ENCODE data around the gene MNDA. TPM values are rescaled to one million over a fixed set of nuclear protein-coding genes. Genes with fewer than 3 reads are reported as not detected.

MNDA gene
- total RNA-seq, 1 donor from 2014 or later = not detected

DNA sequence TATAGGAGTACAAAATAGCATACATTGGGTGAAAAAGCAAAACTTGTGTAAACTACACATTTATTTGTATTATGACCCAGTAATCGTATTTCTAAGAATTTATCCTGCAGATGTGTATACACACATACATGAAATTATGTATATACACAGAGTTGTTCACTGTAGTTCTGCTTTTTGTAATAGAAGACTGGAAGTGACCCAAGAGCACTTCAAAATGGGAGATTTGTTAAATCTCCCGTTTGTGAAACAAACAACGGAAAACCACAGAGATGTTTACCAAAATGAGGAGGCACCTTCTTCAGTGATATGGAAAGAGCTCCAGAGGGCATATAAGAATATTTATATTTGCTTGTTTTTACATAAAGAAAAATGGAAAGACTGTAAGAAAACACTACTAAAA lies 18.0 kb upstream of the MNDA start:
- intact Hi-C loops (cut with micrococcal nuclease) = no loop called here
- DNase-seq (ENCODE audit: low spot score) = no peak
- Mint-ChIP-seq H3K4me3 (ENCODE audit: low read depth) (no peak overlapping the region), H3K4me1 (ENCODE audit: low read depth) (peaks cover 17% of the 10 kb centered on the region), H3K9me3 (no peaks in the 10 kb centered on the region), H3K27me3 (ENCODE audit: low read depth) (no peaks in the 10 kb centered on the region), H3K27ac (no peak overlapping the region), H3K36me3 (ENCODE audit: low read depth) (no peaks in the 10 kb centered on the region)

DNA sequence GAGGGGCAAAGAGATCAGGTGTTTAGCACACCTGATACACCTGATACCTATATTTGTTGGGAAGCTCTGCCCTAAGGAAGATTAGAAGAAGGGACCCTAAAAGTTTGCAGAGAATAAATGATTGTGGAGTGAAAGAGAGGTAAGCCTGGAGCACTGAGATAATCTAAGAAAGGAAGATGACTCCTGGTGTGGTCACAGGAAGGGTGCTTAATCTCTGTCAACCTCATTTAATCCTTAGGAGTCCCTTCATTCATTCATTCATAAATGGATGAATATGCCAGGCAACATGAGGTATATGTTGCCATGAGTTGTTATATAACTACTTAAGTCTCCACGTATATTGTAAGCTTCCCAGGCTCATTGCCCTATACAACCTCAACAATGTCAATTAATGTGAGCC lies 16.2 kb upstream of the MNDA start:
- peaks cover 34% of the 10 kb centered on the region for H3K4me1 Mint-ChIP-seq (ENCODE audit: low read depth)
- H3K27me3 Mint-ChIP-seq (ENCODE audit: low read depth) = no peaks in the 10 kb centered on the region
- no peak overlapping the region for H3K4me3 Mint-ChIP-seq (ENCODE audit: low read depth)
- DNase-seq (ENCODE audit: low spot score) = no peak
- intact Hi-C loops (cut with micrococcal nuclease) = loop anchor here (5.0 kb wide), 2 partner anchors 98 to 1107 kb away; no protein-coding TSS in a partner anchor
- no peak overlapping the region for H3K27ac Mint-ChIP-seq
- no peaks in the 10 kb centered on the region for H3K9me3 Mint-ChIP-seq
- no peaks in the 10 kb centered on the region for H3K36me3 Mint-ChIP-seq (ENCODE audit: low read depth)

DNA sequence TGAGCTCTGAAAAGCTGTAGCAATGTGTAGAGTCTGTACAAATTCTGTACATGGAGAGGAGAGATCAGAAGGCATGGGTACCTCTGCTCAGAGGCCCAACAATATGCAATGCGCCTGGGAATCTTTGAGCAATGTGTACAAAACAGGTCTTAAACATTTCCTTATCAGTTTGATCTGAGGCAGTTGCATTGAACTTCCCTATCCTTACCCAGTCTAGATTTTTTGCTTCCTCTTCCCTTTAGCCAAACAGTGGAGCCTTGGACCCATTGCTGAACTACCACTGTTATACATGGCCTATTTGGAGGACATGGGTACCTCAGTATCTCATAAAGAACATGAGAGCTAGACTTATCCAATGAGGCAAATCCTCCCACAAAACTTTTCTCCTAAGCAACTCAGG lies 12.6 kb upstream of the MNDA start:
- Mint-ChIP-seq H3K9me3 (peaks cover 10% of the 10 kb centered on the region), H3K27me3 (ENCODE audit: low read depth) (peaks cover 2% of the 10 kb centered on the region), H3K27ac (peak overlapping the region; percentile 75), H3K4me1 (ENCODE audit: low read depth) (peaks cover 37% of the 10 kb centered on the region), H3K36me3 (ENCODE audit: low read depth) (peaks cover 5% of the 10 kb centered on the region), H3K4me3 (ENCODE audit: low read depth) (peak overlapping the region; percentile 30)
- DNase-seq (ENCODE audit: low spot score) = no peak
- intact Hi-C loops (cut with micrococcal nuclease) = loop anchor here (2.0 to 5.0 kb wide), 4 partner anchors 20 to 1104 kb away; partner anchors contain the start of gene PYHIN1

DNA sequence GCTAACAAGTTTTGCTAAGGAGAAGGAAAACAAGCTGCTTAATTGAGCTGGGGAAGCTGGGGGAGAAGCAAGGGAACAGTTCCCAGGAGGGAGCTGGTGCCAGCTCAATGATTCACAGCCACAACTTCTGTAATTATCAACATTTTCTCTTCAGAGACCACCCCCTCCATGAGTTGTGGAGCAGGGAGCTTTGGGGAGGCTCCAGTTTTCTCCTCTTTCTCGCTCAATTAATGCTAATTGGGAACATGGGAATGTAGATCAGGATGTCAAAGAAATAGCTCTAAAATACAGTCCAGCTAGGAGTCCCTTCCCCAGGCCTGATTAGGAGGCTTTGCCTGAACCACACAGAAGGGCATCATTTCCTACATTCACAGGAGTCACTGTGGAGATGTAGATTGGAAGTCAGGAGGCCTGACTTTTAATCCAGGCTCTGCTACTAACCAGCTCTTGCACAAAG lies 12.1 kb upstream of the MNDA start:
- peak overlapping the region; percentile 84 for H3K27ac Mint-ChIP-seq
- DNase-seq (ENCODE audit: low spot score) = no peak
- intact Hi-C loops (cut with micrococcal nuclease) = loop anchor here (1.0 to 5.0 kb wide), 9 partner anchors 11 to 1103 kb away; partner anchors contain the start of gene PYHIN1
- H3K4me1 Mint-ChIP-seq (ENCODE audit: low read depth) = peaks cover 37% of the 10 kb centered on the region
- peaks cover 3% of the 10 kb centered on the region for H3K27me3 Mint-ChIP-seq (ENCODE audit: low read depth)
- peaks cover 14% of the 10 kb centered on the region for H3K9me3 Mint-ChIP-seq
- peaks cover 6% of the 10 kb centered on the region for H3K36me3 Mint-ChIP-seq (ENCODE audit: low read depth)
- peak overlapping the region; percentile 30 for H3K4me3 Mint-ChIP-seq (ENCODE audit: low read depth)

DNA sequence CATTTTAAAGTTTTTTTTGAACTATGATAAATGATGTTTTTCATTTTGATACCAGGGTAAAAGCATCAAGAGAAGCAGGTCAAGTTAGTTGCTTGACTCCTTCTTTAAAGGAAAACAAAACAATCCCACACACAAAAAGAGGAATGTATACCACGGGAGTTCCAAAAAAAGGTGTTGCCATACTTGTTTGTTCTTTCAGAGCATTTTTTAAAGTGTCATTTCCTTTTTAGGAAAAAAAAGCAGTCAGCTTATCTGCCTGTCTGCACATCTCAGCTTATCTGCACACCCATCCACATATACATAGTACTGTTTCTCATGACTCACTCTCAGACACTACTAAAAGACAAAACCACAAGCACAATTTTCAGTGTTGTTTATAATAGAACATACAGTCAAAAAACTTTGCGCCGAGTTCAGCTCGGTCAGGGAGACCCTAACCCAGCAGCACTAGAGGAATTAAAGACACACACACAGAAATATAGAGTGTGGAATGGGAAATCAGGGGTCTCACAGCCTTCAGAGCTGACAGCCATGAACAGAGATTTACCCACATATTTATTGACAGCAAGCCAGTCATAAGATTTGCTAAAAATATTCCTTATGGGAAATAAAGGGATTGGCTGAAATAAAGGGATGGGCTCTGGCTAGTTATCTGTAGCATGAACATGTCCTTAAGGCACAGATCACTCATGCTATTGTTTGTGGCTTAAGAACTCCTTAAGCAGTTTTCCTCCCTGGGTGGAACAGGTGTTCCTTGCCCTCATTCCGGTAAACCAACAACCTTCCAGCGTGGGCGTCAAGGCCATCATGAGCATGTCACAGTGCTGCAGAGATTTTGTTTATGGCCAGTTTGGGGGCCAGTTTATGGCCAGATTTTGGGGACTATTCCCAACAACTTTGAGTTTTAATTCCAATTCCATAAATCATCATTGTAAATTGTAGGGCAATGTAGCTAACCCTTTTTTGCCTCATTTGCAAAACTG lies 11.4 kb upstream of the MNDA start:
- Mint-ChIP-seq H3K4me3 (ENCODE audit: low read depth) (peak overlapping the region; percentile 41), H3K27ac (peak overlapping the region; percentile 84), H3K27me3 (ENCODE audit: low read depth) (peaks cover 3% of the 10 kb centered on the region), H3K36me3 (ENCODE audit: low read depth) (peaks cover 8% of the 10 kb centered on the region), H3K9me3 (peaks cover 16% of the 10 kb centered on the region), H3K4me1 (ENCODE audit: low read depth) (peaks cover 37% of the 10 kb centered on the region)
- intact Hi-C loops (cut with micrococcal nuclease) = loop anchor here (1.0 to 5.0 kb wide), 9 partner anchors 11 to 1103 kb away; partner anchors contain the start of gene PYHIN1
- peak; percentile 26 for DNase-seq (ENCODE audit: low spot score)

DNA sequence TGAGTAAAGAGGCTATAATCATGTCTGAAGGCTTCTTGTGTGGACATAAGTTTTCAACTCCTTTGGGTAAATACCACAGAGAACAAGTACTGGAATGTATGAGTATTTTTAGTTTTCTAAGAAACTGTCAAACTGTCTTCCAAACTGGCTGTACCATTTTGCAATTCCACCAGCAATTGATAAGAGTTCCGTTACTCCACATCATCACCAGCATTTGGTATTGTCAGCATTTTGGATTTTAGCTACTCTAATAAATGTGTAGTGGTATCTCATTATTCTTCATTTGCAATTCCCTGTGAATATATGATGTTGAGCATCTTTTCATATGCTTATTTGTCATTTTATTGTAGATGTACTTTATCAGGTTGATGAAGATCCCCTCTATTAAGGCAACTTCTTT lies 9.4 kb upstream of the MNDA start:
- intact Hi-C loops (cut with micrococcal nuclease) = no loop called here
- Mint-ChIP-seq H3K4me1 (ENCODE audit: low read depth) (peaks cover 37% of the 10 kb centered on the region), H3K9me3 (peaks cover 26% of the 10 kb centered on the region), H3K27me3 (ENCODE audit: low read depth) (peaks cover 5% of the 10 kb centered on the region), H3K4me3 (ENCODE audit: low read depth) (no peak overlapping the region), H3K36me3 (ENCODE audit: low read depth) (peaks cover 11% of the 10 kb centered on the region), H3K27ac (no peak overlapping the region)
- DNase-seq (ENCODE audit: low spot score) = no peak

DNA sequence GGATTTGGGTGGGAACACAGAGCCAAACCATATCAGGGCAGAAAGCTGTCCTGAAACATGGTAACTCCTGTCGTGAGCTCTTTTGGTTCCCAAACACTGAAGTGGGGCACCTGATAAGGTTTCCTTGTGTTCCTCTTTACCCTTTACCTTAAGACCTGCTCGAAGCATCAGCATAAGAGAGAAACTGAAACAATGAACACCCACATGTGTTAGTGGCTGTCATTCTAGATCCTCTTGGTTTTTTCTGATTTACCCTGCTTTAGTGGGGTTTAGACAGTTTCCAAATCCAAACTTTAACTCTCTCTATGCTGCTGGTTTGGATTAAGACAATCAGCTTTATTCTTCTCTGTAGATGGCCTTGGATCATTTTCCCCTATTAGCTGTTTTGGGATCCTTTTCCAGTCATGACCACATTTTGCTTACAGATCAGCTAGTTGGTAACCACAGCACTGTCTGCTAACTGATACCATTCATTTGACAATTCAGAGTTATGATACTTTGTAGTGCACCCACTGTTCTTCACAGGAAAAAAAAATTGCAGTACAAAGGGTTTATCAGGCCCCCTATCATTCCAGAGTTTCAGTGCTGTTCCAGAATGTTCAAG lies 975 bp upstream of the MNDA start:
- intact Hi-C loops (cut with micrococcal nuclease) = loop anchor here (1.0 to 5.0 kb wide), 3 partner anchors 11 to 628 kb away; no protein-coding TSS in a partner anchor
- peaks cover 20% of the 10 kb centered on the region for H3K4me1 Mint-ChIP-seq (ENCODE audit: low read depth)
- H3K36me3 Mint-ChIP-seq (ENCODE audit: low read depth) = peaks cover 22% of the 10 kb centered on the region
- H3K27ac Mint-ChIP-seq = peak overlapping the region; percentile 64
- peaks cover 49% of the 10 kb centered on the region for H3K9me3 Mint-ChIP-seq
- no peak for DNase-seq (ENCODE audit: low spot score)
- no peak overlapping the region for H3K4me3 Mint-ChIP-seq (ENCODE audit: low read depth)
- peaks cover 2% of the 10 kb centered on the region for H3K27me3 Mint-ChIP-seq (ENCODE audit: low read depth)

DNA sequence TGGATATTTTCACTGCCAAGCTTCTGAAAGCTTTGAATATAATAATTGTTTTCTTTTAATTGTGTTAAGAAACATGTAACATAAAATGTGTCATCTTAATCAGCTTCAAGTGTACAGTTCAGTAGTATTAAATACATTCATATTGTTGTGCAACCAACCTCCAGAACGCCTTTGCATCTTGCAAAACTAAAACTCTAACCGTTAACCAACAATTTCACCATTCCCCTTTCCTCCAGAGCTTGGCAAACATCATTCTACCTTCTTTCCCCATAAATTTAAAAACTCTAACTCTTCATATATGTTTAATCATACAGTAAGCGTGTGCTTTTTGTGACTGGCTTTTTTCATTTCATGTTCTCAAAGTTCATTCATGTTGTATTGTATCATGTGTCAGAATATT lies 2.1 kb downstream of the MNDA start:
- Mint-ChIP-seq H3K4me1 (ENCODE audit: low read depth) (peaks cover 20% of the 10 kb centered on the region), H3K9me3 (peaks cover 24% of the 10 kb centered on the region), H3K27me3 (ENCODE audit: low read depth) (peaks cover 12% of the 10 kb centered on the region), H3K27ac (no peak overlapping the region), H3K4me3 (ENCODE audit: low read depth) (no peak overlapping the region), H3K36me3 (ENCODE audit: low read depth) (peaks cover 13% of the 10 kb centered on the region)
- intact Hi-C loops (cut with micrococcal nuclease) = loop anchor here (5.0 kb wide), 1 partner anchor 631 kb away; no protein-coding TSS in a partner anchor
- DNase-seq (ENCODE audit: low spot score) = no peak

DNA sequence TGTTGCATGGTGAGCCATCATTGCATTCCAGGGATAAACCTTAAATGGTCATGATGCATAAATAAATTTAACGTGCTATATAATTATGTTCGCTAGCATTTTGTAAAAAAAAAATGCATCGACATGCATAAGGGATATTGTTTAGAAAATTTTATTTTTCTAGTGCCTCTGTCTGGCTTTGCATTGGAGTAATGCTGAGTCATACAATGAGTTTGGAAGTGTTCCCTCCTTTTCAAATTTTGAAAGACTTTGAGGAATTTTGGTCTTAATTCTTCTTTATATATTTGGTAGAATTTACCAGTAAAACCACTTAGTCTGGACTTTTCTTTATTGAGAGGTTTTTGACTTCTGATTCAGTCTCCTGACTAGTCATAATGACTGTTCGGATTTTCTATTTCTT lies 4.9 kb downstream of the MNDA start:
- intact Hi-C loops (cut with micrococcal nuclease) = no loop called here
- no peak overlapping the region for H3K4me3 Mint-ChIP-seq (ENCODE audit: low read depth)
- H3K9me3 Mint-ChIP-seq = peaks cover 6% of the 10 kb centered on the region
- no peak for DNase-seq (ENCODE audit: low spot score)
- H3K27me3 Mint-ChIP-seq (ENCODE audit: low read depth) = peaks cover 19% of the 10 kb centered on the region
- no peaks in the 10 kb centered on the region for H3K36me3 Mint-ChIP-seq (ENCODE audit: low read depth)
- H3K27ac Mint-ChIP-seq = no peak overlapping the region
- peaks cover 4% of the 10 kb centered on the region for H3K4me1 Mint-ChIP-seq (ENCODE audit: low read depth)

DNA sequence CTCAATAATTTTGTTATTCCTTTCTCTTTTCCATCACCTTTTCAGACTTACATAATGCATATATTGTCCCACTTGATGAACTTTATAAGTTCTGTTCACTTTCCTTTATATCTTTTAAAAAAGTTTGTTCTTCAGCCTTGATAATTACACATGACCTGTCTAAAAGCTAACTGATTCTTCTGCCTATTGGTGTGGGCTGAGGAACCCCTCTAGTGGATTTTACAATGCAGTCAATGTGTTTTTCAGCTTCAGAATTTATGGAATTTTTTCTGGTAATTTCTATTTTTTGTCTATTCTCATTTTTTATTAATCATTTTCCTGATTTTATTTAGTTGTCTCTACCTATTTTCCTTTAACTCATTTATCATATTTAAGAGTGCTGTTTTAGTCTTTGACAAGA lies 7.5 kb downstream of the MNDA start:
- no peak overlapping the region for H3K27ac Mint-ChIP-seq
- peaks cover 26% of the 10 kb centered on the region for H3K27me3 Mint-ChIP-seq (ENCODE audit: low read depth)
- no peak for DNase-seq (ENCODE audit: low spot score)
- no peaks in the 10 kb centered on the region for H3K36me3 Mint-ChIP-seq (ENCODE audit: low read depth)
- no peak overlapping the region for H3K4me3 Mint-ChIP-seq (ENCODE audit: low read depth)
- intact Hi-C loops (cut with micrococcal nuclease) = no loop called here
- H3K9me3 Mint-ChIP-seq = peaks cover 6% of the 10 kb centered on the region
- H3K4me1 Mint-ChIP-seq (ENCODE audit: low read depth) = no peaks in the 10 kb centered on the region

DNA sequence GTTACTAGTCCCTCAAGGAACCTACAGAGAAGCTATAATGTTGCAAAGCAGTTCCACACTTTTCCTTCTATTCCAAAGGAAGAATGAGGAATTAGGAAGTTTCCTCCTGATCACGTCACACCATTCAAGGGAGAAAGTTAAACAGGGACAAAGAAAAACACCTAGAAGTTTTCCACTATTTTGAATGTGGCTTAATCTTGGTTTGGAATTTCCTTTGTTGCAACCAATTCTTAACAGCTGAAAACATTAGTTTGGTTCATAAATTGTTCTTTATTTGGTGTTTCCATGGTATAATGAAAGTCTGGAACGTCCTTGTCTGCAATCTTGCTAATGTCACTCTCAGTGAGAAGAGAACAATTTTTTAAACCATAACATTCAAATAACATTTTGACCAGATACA lies 8.4 kb downstream of the MNDA start:
- peaks cover 29% of the 10 kb centered on the region for H3K27me3 Mint-ChIP-seq (ENCODE audit: low read depth)
- no peaks in the 10 kb centered on the region for H3K4me1 Mint-ChIP-seq (ENCODE audit: low read depth)
- no peak overlapping the region for H3K27ac Mint-ChIP-seq
- no peak overlapping the region for H3K4me3 Mint-ChIP-seq (ENCODE audit: low read depth)
- intact Hi-C loops (cut with micrococcal nuclease) = no loop called here
- DNase-seq (ENCODE audit: low spot score) = no peak
- H3K36me3 Mint-ChIP-seq (ENCODE audit: low read depth) = no peaks in the 10 kb centered on the region
- H3K9me3 Mint-ChIP-seq = peaks cover 6% of the 10 kb centered on the region

DNA sequence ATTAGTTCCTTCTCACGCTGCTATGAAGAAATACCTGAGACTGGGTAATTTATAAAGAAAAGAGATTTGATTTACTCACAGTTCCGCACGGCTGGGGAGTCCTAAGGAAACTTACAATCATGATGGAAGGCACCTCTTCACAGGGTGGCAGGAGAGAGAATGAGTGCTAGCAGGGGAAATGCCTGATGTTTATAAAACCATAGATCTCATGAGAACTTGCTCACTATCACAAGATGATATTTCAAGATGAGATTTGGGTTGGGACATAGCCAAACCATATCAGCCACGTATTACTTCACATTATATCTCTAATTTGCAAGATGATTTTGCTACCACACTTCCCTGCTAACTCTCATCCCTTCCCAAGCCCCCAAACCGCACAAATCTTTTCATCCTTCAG lies 9.1 kb downstream of the MNDA start:
- no peak overlapping the region for H3K4me3 Mint-ChIP-seq (ENCODE audit: low read depth)
- H3K9me3 Mint-ChIP-seq = peaks cover 6% of the 10 kb centered on the region
- DNase-seq (ENCODE audit: low spot score) = no peak
- H3K36me3 Mint-ChIP-seq (ENCODE audit: low read depth) = no peaks in the 10 kb centered on the region
- no peak overlapping the region for H3K27ac Mint-ChIP-seq
- peaks cover 31% of the 10 kb centered on the region for H3K27me3 Mint-ChIP-seq (ENCODE audit: low read depth)
- intact Hi-C loops (cut with micrococcal nuclease) = no loop called here
- H3K4me1 Mint-ChIP-seq (ENCODE audit: low read depth) = no peaks in the 10 kb centered on the region

DNA sequence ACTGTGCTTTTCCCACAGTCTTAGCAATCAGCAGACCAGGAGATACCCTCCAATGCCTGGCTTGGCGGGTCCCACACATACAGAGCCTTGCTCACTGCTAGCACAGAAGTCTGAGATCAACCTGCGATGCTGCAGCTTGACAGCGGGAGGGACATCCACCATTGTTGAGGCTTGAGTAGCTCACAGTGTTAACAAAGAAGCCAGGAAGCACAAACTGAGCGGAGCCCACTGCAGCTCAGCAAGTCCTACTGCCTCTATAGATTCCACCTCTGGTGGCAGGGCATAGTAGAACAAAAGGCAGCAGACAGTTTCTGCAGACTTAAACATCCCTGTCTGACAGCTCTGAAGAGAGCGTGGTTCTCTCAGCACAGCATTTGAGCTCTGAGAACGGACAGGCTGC lies 33.4 kb downstream of the MNDA start:
- Mint-ChIP-seq H3K27ac (no peak overlapping the region), H3K9me3 (peaks cover 9% of the 10 kb centered on the region), H3K36me3 (ENCODE audit: low read depth) (no peaks in the 10 kb centered on the region), H3K27me3 (ENCODE audit: low read depth) (peaks cover 12% of the 10 kb centered on the region), H3K4me1 (ENCODE audit: low read depth) (no peaks in the 10 kb centered on the region), H3K4me3 (ENCODE audit: low read depth) (no peak overlapping the region)
- intact Hi-C loops (cut with micrococcal nuclease) = no loop called here
- no peak for DNase-seq (ENCODE audit: low spot score)

All from activated T-helper 2 cell treated with anti-CD3 and anti-CD28 coated beads, Interferon-gamma antibody, Interleukin-2, Interleukin-4, amounts not matched to agents 10 μg/mL and 5 μg/mL and 100 μg/mL, durations not matched to agents 14 hours and 24 hours and 36 hours (primary cell).